WTC11 (cell line): ENCODE data around the gene RBFOX1. TPM values are rescaled to one million over a fixed set of nuclear protein-coding genes. Genes with fewer than 3 reads are reported as not detected.

Experiments used
- ARID4B ChIP-seq: sonication (generic); formaldehyde crosslinking; IDR thresholded peaks from 2 replicates; pipeline ENCODE4 v1.8.0; 2023; ENCODE audit warnings: missing genetic modification reagents, mild to moderate bottlenecking, borderline replicate concordance
- ATF1 ChIP-seq: sonication (generic); formaldehyde crosslinking; IDR thresholded peaks from 2 replicates; pipeline ENCODE4 v1.8.1; 2023; ENCODE audit warnings: mild to moderate bottlenecking, moderate library complexity, missing genetic modification reagents
- E2F4 ChIP-seq: sonication (generic); formaldehyde crosslinking; IDR thresholded peaks from 2 replicates; pipeline ENCODE4 v1.8.1; 2022; ENCODE audit warnings: low read depth, mild to moderate bottlenecking, moderate library complexity, missing genetic modification reagents, borderline replicate concordance
- EMX1 ChIP-seq: fragments of 250-450 bp; sonication (Bioruptor Pico); IDR thresholded peaks from 2 replicates; pipeline ENCODE4 v1.8.0; 2021; ENCODE audit warnings: mild to moderate bottlenecking
- FOXK1 ChIP-seq: sonication (generic); formaldehyde crosslinking; IDR thresholded peaks from 2 replicates; pipeline ENCODE4 v1.8.0; 2022; ENCODE audit warnings: mild to moderate bottlenecking, moderate library complexity, missing genetic modification reagents
- FOXP1 ChIP-seq: sonication (generic); formaldehyde crosslinking; IDR thresholded peaks from 2 replicates; pipeline ENCODE4 v1.8.0; 2022; ENCODE audit warnings: missing genetic modification reagents, mild to moderate bottlenecking, moderate library complexity, borderline replicate concordance
- KAT7 ChIP-seq: sonication (generic); formaldehyde crosslinking; IDR thresholded peaks from 2 replicates; pipeline ENCODE4 v1.8.1; 2023; ENCODE audit warnings: missing genetic modification reagents, mild to moderate bottlenecking, borderline replicate concordance
- NFE2L1 ChIP-seq: sonication (generic); formaldehyde crosslinking; IDR thresholded peaks from 2 replicates; pipeline ENCODE4 v1.8.1; 2023; ENCODE audit warnings: missing genetic modification reagents
- NFYB ChIP-seq: sonication (generic); formaldehyde crosslinking; conservative IDR thresholded peaks from 2 replicates; pipeline ENCODE4 v1.8.0; 2022; ENCODE audit warnings: low read depth, missing genetic modification reagents
- NR1H2 ChIP-seq: sonication (generic); formaldehyde crosslinking; IDR thresholded peaks from 2 replicates; pipeline ENCODE4 v1.9.0; 2021; ENCODE audit warnings: mild to moderate bottlenecking, moderate library complexity, missing genetic modification reagents
- NR3C1 ChIP-seq: sonication (generic); formaldehyde crosslinking; conservative IDR thresholded peaks from 2 replicates; pipeline ENCODE4 v1.8.1; 2023; ENCODE audit warnings: low read depth, mild to moderate bottlenecking, missing genetic modification reagents
- PRDM15 ChIP-seq: sonication (generic); formaldehyde crosslinking; IDR thresholded peaks from 2 replicates; pipeline ENCODE4 v1.8.0; 2022; ENCODE audit warnings: missing genetic modification reagents
- SMAD4 ChIP-seq: sonication (generic); formaldehyde crosslinking; IDR thresholded peaks from 2 replicates; pipeline ENCODE4 v1.8.0; 2022; ENCODE audit warnings: mild to moderate bottlenecking, missing genetic modification reagents
- SOX15 ChIP-seq: fragments of 250-450 bp; sonication (Bioruptor Pico); IDR thresholded peaks from 2 replicates; pipeline ENCODE4 v1.9.0; 2021; ENCODE audit warnings: mild to moderate bottlenecking
- ZNF281 ChIP-seq: sonication (generic); formaldehyde crosslinking; IDR thresholded peaks from 2 replicates; pipeline ENCODE4 v1.8.0; 2023; ENCODE audit warnings: mild to moderate bottlenecking, missing genetic modification reagents
- ZSCAN18 ChIP-seq: fragments of 250-450 bp; sonication (Bioruptor Pico); IDR thresholded peaks from 2 replicates; pipeline ENCODE4 v2.1.2; 2022; ENCODE audit warnings: mild to moderate bottlenecking, moderate library complexity
- total RNA-seq: library from RNA; stranded (reverse); gene quantifications from 3 replicates; pipeline ENCODE4 v1.2.3, GENCODE V29; 2021

RBFOX1 gene
- total RNA-seq, 1 experiment from 2014 or later: 1.1 TPM

GRCh38 chr16:7304958-7305357 is 27.7 kb upstream of the RBFOX1 start (continued):
- TF ChIP-seq PRDM15 (no peak), NR3C1 (CRISPR knock-in tag) (no peak), KAT7 (CRISPR knock-in tag) (no peak), E2F4 (CRISPR knock-in tag) (no peak), FOXK1 (no peak), FOXP1 (CRISPR knock-in tag) (no peak), ZNF281 (no peak), NR1H2 (CRISPR knock-in tag) (no peak), NFYB (CRISPR knock-in tag) (no peak), SMAD4 (CRISPR knock-in tag) (no peak), EMX1 (no peak), SOX15 (CRISPR knock-in tag) (no peak), ZSCAN18 (CRISPR knock-in tag) (no peak), ARID4B (no peak), NFE2L1 (no peak), ATF1 (CRISPR knock-in tag) (no peak)
